ENCODE data around the gene SHH.
"Not testable (repeated sequence)": the region's sequence is repeated elsewhere in the genome, so short reads cannot be mapped to it uniquely, and the experiment has no call there.

The SHH gene

DNA sequence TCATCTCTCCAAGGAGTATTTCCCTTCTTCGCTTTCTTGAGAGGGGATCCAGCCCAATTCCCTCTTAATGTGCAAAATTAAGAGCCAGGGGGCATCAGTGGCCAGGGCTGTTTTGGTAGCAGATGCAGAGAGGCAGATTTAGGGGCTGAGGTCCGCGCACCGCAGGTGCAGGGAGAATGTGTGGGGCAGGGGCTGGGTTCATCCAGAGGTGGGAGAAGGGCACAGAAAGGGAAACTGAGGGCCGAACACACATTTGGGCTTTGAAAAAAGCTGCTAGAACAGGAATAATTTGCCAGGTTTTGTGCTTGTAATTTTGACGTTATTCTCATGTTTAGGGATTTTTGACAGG is 6.5 kb upstream of the SHH start:
- DNase-seq = no peak

DNA sequence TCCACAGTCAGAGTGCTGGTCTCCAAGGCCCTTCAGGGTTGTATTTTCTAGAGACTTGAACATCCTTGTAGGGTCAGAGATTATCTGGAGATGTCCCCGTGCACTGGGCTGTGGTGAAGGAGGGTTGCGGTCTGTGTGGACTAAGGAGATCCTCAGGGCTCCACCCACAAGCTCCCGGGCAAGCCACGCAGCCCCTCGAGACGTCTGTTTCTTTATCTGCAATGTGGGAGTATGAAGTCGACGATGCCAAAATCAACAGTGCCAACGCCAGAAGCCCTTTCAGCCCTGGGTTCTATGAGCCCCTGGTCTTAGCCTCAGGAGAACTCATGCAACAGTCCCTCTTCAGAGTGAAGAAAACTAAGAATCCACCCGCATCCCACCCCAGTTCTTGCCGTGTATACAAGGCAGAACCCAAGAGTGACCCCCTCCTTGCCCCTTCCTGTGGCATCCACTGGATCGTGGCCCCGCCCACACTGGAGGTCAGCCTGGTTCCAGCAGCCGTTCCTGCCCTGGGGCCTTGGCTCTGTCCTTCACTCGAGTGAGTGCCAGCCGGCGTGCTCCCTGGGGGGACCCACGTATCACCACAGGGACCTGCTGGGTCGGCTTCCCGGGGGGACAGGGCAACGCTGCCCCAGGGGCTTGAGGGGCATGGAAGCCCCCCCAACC is 6.0 kb upstream of the SHH start:
- no peak for DNase-seq

DNA sequence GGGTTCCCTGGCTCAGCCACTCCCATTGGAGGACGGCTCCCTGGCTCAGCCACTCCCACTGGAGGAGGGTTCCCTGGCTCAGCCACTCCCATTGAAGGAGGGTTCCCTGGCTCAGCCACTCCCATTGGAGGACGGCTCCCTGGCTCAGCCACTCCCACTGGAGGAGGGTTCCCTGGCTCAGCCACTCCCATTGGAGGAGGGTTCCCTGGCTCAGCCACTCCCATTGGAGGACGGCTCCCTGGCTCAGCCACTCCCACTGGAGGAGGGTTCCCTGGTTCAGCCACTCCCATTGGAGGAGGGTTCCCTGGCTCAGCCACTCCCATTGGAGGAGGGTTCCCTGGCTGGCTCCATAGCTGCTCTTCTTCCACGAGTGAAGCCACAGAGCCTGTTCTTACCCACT is 5.3 kb upstream of the SHH start:
- DNase-seq = not testable (repeated sequence)

DNA sequence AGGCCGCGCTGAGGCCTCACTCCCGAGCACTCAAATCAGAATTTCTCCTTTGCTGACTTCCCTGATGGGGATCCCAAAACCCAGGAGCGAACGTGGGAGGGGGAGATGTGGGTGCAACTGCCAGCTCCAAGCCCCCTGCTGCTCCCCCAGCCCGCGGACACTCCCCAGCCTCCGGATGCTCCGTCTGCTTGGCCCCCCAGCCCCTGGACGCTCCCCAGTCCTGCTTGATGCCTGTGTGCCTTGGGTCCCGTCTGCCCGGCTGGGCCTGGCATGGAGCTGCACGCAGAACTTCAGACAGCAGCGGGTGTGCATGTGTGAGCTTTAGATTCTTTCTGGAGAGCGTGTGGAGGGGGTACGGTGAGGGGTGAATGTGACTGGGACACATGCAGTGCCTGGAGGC is 4.7 kb upstream of the SHH start:
- no peak for DNase-seq

DNA sequence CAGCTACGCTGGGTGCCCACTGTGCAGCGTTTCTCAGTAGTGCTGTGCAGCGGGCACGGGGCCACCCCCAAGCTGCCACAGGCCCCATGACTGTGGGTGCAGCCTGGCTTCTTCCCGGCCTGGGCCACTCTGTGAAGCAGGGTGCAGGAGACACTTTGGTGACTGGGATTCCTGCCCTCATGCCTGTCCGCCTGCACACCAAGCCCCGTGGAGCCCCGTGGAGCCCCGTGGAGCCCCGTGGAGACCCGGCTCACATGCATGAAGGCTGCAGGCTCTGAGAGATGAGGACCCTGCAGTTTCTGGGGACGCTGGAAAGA is 3.9 kb upstream of the SHH start:
- DNase-seq = no peak

DNA sequence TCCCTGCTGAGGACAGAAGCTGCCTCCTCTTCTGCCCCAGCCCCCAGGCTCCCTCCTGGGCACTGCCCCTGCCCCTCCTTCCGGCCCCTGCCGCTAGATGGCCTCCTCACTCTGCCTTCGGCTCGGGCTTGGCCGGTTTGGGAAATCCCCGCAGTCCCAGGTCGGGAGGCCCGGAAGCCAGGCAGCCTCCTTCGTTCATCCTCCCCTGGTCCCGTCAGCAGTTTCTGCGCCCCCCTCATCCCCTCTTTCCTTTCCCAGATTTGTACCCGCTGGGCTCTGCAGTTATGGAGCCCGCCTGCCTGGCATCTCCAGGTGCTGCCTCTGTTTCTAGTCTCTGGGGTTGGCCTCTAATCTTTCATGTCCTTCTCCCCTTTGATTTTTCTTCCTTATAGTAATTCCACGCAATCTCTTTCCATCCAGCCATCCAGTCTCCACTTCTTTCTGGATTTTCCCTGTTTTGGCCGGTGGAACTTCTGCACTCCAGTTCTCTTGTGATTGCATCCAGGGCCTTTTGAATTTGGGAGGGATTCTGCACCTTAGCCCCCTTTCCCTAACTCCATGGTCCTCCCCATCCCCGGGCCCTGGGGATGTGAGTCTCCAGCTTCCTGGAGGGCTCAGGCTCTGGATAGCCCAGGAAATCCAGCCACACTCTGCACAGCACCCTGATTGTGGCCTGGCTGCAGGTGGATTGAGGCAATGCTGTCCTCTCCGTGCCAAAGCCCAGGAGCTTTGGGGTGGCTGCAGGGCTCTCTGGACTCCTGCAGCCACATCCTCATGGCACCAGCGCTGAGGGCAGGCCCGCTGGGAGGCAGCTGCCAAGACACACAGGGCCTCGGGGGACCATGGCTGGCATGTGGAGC is 3.3 kb upstream of the SHH start:
- peak; percentile 72 to 76 for DNase-seq

DNA sequence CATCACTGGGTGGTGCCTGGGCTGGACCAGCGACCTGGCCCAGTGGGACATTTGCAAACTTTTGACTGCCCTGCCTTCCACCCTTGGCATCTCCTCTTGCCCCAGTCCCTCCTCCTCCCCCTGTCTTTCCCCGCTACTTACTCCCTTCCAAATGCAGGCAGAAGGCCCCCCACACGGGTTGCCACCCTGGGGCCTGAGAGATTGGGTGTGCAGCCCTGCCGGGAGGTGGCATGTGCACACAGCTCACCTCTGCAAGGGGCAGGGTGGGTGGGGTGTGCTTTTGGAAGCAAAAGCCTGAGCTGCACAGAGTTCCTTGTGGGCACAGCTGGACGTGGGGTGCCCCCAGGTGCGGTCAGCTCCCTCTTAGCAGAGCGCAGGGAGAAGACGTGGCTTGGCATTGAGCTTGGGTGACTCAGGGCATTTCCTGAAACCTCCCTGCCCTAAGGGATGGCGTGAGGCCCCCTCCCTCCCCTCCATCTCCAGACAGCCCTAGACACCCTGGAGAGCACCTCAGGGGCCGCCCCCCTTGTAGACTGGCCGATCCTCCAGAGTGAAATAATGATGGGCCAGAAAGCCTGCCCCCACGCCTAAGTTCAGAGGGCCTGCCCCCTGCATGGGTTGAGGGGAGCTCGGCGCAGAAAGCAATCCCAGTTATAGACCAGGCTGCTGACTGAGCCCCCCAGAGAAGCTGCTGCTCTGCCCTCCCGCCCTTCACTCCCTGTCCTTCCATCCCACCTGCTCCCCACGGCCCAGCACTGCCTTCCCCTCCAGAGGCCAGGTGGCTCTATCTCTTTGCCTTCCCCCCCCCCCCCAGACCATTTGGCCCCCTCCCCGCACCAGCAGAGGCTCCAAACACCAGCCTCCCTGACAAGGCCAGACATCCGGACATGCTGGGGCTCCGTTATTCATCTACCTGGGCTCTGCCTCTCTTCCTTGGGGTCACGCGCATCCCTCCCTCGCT is 2.3 kb upstream of the SHH start:
- DNase-seq = no peak

DNA sequence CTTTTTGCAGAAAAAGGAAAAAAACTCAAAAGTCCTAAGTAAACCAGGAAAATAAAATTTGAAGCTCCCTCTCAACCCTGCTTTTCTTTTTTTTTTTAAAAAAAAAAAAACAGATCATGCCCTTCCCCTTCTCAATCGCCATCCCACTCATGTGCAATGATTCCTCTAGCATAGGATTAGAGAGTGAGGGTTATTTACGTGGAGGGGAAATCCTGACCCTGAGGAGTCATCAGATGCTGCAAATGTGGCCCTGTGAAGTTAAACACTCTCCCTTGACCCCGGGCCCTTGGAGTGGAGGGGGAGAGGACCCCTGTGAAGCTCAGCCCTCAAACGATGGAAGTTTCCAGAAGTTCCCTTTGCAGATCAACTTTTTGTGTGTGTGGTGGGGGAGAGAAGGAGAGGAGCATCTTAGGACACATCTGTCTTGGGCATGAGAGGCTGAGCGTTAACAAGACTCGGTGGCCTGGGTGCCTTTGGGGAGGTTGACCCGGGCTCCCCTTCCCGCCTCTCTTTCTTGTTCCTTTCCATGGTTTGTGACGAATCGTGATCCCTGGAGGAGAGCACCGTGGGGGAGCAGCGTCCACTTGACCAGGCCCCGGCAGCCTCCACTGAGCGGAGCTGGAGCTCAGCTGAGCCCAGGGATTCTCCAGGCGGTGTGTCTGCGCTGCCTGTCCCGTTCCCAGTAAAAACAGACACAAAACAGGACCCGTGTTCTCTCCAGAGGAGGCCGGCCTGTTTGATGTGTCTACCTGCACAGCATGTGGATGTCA is 1.5 kb upstream of the SHH start:
- DNase-seq = no peak

DNA sequence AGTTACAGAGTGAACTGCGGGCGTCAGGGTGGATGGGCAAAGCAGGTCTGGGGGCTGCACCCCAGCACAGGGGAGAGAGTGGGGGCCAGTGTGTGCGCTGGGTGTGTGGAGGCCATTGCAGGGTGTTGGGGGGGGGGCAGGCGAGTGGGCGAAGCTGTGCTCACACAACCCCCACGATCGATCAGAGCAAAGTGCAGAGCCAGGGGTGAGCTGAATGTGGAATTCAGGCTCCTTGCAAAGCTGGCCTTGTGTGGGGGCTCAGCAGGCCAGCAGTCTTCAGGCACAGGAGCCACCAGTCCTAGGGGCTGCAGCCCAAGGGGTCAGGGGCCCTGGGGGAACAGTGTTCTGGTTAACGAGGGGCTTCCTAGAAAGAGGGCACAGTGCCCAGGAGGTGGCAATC is 862 bp upstream of the SHH start:
- no peak for DNase-seq

DNA sequence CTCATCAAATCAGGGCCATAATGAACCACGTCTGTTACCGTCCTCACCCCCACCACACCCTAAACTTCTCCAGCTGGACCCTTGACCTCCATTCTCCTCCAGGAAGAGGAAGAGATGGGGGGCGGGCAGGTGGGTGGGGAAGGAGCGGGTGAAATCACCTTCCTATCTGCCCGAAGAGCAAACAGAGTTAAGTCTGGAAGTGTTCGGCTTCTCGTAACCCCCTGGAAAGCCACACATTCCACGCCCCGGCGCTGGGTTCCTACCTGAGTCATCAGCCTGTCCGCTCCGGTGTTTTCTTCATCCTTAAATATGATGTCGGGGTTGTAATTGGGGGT is 736 bp downstream of the SHH start:
- DNase-seq = no peak

DNA sequence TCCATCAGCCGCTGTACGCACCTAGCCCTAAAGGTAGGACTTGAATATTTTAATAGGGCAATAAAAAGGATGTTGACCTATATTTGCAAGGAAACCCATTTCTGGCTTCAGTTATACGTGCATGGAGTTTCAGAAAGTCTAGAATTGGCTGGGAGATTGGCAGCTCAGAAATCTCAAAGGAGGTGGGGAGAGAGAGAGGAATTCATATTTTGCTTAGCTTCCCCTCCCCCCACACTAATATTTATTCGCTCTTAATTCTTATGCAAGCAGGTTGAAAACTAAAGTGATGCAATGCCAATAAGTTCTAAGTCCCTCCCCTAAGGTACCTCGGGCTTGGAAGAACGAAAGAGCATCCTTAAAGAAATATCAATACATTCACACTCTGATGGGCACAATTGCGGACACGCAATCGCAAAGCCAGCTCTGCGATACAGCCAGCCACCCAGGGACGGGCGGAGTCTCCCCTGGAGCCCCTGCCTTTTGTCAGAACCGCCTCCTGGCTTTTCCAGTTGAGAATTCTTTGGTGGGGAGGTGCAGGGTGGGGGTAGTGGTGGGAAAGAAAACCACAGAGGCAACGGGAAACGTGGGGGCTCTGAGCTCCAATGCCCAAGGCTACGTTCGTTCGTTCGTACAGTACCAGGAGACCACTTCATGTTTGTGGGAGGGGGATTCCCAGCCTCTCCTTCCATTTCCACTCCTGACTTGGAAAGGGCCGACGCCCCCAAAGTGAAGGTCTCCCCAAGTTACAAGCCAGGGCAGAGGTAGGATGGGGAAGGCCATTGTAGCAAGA is 1.3 kb downstream of the SHH start:
- DNase-seq = no peak

DNA sequence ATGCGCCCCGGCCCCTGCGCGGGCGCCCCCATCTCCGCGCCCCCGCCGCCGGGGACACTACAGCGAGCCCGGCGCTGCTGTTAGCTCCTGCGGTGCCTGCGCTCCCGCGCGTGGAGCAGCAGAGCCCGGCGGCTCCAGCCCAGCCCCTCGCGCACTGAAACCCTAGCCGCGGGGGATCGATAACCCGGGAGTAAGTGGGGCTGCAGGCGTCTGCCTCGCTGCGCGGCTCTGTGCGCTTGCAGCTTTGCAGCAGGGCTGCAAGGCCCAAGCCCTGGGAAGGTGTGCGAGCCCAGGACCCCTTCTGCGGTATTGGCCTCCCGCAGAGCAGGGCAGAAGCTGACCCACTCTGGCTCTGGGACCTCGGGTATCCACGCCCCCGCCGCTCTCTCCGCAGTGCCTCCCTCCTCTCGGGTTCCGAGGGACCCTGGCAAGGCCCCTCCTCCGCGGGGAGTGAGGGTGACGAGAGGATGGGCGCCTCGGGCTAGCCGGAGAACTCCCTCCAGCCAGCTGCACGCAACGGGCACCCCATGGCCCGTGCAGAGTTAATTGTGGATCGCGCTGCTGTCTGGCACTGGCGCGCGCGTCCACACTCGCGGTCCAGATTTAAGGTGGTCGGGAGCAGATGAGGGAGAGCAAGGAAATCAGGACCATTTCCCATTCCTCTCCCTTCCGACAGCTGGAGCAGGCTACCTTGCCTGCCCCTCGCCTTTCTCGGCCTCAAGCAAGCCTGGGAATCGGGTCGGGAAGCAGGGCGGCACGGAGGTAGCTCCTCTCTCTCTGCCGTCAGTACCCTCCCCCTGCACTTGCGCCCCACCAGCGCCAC is 2.1 kb downstream of the SHH start:
- DNase-seq = no peak

DNA sequence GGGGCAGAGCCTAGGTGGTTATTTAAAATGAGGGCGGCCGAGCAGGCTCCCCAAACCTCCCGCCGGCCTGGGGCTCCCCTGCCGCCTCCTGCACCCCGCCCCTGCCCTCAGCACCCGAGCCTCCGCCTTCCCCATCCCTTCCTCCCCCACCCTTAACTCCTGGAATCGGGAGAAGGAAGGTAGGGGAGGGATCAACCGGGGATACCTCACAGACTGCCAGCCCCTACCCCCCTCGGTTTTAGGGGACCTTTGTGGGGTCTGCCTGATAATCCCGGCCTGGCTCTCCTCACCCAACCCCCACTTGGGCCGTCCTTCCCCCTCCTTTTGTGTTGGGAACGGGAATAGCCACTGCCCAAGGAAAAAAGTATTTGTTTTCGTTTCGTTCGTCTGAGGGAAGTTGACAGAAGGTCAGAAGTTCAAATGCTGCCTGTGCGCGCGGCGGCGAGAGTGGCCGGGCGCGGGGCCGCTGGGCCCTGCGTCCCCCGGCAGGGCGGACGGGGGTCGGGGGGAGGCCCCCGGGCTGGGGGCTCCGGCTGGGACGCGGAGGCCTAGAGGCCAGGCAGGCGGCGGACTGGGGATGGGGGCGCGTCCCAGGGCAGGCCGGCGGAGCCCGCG is 2.8 kb downstream of the SHH start:
- no peak for DNase-seq

DNA sequence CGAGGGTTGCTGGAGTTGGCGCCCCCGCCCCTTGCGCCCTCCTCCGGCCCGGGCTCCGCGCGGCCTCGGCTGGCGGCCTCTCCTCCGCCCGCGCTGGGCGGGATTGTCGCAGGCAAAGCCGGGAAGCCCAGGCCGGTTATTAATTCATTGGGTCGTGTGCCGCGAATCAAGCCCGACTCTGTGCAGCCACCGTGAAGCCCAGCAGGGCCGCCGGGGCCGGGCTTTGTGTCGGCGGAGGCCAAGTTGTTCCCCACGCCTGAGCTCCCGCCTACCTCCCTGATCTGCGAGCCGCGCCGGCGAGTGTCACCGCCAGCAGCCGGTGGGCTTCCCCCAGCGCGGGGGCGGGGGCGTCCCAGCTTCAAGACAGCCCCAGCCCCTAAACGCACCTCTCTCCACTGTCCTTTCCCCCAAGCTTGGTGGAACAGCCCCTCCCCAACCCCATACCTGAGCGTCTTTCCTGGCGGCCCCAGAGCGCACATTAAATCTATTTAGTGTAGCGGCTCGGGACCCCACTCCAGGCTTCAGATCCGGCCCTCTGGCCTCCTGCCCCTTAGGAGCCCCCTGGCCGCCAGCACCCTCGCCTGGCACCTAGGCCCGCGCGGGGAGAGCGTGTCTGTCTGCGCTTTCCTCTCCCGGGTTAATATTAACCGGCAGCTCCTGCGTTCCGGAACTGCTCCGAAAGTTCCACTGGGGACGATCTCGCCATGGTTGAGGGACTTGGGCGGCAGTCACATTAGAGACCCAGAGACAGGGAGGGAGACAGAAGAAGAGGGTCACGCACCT is 3.5 kb downstream of the SHH start:
- DNase-seq = no peak

DNA sequence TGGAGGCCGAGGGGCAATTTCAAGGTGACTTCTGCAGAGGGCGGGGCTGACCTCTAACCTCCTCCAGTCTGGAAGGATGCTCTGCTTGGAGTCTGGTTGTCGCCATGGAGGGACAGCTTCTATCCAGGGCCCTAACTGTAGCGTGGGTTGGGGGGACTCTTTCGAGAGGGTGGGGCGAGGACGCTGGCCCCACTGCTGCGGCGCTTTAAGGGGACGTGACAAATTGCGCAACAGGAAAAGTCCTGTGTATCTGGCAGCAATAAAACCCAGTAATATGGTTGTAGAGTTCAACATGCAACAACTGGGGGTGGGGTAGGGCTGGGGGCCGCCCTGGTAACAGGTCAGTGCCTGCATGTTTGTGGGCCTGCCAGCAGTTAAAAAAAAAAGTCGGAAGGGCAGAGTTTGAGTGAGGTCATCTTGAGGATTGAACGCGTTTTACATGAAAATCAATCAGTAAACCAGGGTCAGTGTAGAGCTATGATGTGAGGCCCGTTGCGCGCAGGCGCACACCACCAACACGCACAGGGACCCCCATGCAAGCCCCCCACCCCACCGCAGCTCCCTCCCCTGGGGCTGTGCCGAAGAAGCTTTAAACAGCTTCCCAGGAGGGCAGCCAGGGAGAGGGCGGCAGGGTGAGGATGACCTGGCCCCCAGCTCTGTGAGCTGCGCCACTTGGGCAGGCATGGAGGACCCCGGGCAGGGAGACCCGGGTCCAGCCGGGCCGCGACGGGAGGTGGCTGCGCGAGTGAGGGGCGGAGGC is 4.3 kb downstream of the SHH start:
- DNase-seq = no peak

DNA sequence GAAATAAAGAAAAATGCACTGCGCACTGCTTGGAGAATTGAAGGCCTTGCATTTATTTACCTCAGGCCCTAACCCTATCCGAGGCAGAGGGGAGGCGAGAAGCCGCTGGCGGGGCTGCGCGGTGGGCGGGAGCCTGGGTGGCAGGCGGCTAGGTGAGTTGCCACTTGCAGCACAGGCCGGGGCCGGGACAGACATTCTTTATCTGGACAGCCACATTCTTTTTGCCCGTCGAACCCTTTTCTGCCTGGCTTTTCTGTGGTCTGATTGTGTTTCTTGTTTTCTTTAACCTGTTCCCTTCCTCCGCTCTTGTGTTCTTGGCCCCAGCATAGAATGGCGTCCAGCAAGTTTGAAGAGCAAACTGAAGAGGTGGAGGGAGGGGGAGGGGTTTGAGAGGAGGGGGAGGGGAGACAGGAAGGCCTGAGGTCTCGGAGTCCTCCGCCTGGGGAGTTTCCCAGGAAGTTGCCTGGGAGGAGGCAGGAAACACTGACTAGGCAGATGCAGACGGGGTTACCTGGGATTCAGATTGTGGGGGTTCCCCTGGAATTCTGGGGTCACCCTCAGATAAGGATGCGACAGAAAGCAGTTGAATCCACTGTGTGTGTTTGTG is 5.1 kb downstream of the SHH start:
- DNase-seq = no peak

DNA sequence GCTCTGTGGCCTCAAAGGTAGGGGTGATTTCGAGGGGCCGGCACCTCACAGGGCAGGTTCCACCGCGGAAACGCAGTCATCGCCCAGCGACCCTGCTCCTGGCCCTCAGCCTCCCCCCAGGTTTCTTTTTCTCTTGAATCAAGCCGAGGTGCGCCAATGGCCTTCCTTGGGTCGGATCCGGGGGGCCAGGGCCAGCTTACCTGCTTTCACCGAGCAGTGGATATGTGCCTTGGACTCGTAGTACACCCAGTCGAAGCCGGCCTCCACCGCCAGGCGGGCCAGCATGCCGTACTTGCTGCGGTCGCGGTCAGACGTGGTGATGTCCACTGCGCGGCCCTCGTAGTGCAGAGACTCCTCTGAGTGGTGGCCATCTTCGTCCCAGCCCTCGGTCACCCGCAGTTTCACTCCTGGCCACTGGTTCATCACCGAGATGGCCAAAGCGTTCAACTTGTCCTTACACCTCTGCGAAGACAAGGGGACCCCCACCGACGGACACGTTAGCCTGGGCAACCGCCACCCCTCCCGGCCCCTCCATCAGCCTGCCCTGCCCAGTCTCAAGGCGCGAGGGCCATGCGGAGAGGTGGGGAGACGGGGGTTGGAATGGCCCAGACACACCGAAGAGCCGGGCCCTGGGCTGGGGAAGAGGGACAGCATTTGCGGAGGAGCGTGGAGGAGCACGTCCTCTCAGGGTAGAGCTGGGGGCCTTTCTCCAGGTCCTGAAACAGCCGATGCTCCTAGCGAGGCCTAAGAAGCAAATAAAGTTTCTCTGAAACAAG is 6.0 kb downstream of the SHH start:
- no peak for DNase-seq

DNA sequence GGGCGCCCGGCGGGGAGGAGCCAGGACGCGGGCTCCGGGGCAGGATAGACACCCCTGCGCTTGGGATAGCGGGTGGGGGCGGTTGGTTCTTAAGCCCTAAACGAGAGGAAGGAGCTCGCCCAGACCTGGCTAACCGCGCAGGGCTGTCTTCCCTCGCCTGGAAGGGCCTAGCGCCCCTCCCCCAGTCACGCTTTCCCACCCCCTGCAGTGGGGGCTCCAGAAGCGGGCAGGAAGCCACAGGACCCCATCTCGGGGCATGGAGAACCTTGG is 6.5 kb downstream of the SHH start:
- DNase-seq = no peak
